ENCODE results near the gene NBAS. TPM values are rescaled to one million over a fixed set of nuclear protein-coding genes. Genes with fewer than 3 reads are reported as not detected.

The NBAS gene
- total RNA-seq, 1 donor from 2014 or later = 57.6 TPM

DNA sequence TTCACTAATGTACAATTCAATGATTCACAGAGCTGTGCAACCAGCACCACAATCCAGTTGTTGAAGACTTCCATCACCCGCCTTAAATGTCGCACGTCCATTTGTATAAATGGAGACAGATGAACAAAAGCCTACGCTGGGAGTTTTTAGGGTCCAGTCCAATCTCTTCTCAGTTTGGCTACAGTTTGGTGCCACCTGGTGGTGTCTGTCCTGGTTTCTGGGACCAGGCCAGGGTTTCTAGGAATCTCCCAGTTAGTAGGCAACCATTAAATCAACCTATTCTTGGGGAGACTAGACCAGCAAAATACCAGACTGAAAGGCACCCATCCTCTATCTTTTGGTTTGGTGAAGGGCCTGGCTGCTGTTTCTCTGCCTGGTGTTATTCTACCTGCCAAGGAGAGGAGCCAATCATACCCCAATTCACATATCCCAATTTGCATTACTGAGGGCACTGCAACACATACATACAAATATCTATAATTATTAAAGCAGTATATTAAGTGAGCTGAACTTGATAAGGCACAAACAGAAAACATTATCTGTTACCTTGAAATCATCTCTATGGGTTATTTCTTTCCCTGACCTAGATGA is 27.3 kb upstream of the NBAS start:
- Histone ChIP-seq H2AFZ (ENCODE audit: low read depth, low read length) (no peak overlapping the region), H3K79me2 (ENCODE audit: insufficient read depth, low read length) (peaks cover 25% of the 10 kb centered on the region), H3K9me3 (ENCODE audit: insufficient read depth, low read depth, low read length) (no peaks in the 10 kb centered on the region), H3K4me3 (ENCODE audit: insufficient read depth, low read depth, low read length) (no peak overlapping the region), H3K36me3 (ENCODE audit: insufficient read depth, low read length) (no peaks in the 10 kb centered on the region), H3K27me3 (ENCODE audit: insufficient read depth, low read length) (no peaks in the 10 kb centered on the region), H3K9ac (ENCODE audit: low read length) (no peak overlapping the region), H3K4me1 (ENCODE audit: insufficient read depth, low read length) (no peaks in the 10 kb centered on the region), H3K27ac (ENCODE audit: low read depth, low read length) (no peak overlapping the region), H4K20me1 (ENCODE audit: insufficient read depth, low read length) (peaks cover 6% of the 10 kb centered on the region), H3K4me2 (ENCODE audit: low read length) (no peak overlapping the region)
- H3K9me3 Mint-ChIP-seq (ENCODE audit: unreplicated experiment) = no peaks in the 10 kb centered on the region
- no peaks in the 10 kb centered on the region for H3K27me3 Mint-ChIP-seq (ENCODE audit: low read depth, unreplicated experiment)
- H3K36me3 Mint-ChIP-seq (ENCODE audit: low read depth, unreplicated experiment) = no peaks in the 10 kb centered on the region
- peaks cover 29% of the 10 kb centered on the region for H3K4me1 Mint-ChIP-seq (ENCODE audit: low read depth, unreplicated experiment)
- H3K4me3 Mint-ChIP-seq (ENCODE audit: unreplicated experiment) = no peak overlapping the region
- H3K27ac Mint-ChIP-seq (ENCODE audit: unreplicated experiment) = no peak overlapping the region
- FAIRE-seq (no peak), DNase-seq (ENCODE audit: low read depth) (peak; percentile 33)
- no peak for TF ChIP-seq EZH2 (IDR thresholded peaks at IDR 0.05; ENCODE audit: insufficient read depth, low read length)
- TF ChIP-seq CTCF (IDR thresholded peaks at IDR 0.05; ENCODE audit: insufficient read depth, low read depth, low read length) = peak; percentile 77

- H2AFZ ChIP-seq (ENCODE audit: low read depth, low read length) = no peak overlapping the region
- FAIRE-seq (peak; percentile 54), DNase-seq (ENCODE audit: low read depth) (peak; percentile 2)
- Mint-ChIP-seq H3K4me3 (ENCODE audit: unreplicated experiment) (no peak overlapping the region), H3K36me3 (ENCODE audit: low read depth, unreplicated experiment) (no peaks in the 10 kb centered on the region), H3K9me3 (ENCODE audit: unreplicated experiment) (no peaks in the 10 kb centered on the region), H3K27ac (ENCODE audit: unreplicated experiment) (peak overlapping the region; percentile 31), H3K27me3 (ENCODE audit: low read depth, unreplicated experiment) (no peaks in the 10 kb centered on the region), H3K4me1 (ENCODE audit: low read depth, unreplicated experiment) (peaks cover 18% of the 10 kb centered on the region)
- TF ChIP-seq CTCF (IDR thresholded peaks at IDR 0.05; ENCODE audit: insufficient read depth, low read depth, low read length) (no peak), EZH2 (IDR thresholded peaks at IDR 0.05; ENCODE audit: insufficient read depth, low read length) (no peak)
- no peak overlapping the region for H3K4me3 ChIP-seq (ENCODE audit: insufficient read depth, low read depth, low read length)
- H3K79me2 ChIP-seq (ENCODE audit: insufficient read depth, low read length) = no peaks in the 10 kb centered on the region
- H4K20me1 ChIP-seq (ENCODE audit: insufficient read depth, low read length) = no peaks in the 10 kb centered on the region
- no peak overlapping the region for H3K4me2 ChIP-seq (ENCODE audit: low read length)
- no peaks in the 10 kb centered on the region for H3K4me1 ChIP-seq (ENCODE audit: insufficient read depth, low read length)
- no peak overlapping the region for H3K9ac ChIP-seq (ENCODE audit: low read length)
- no peaks in the 10 kb centered on the region for H3K9me3 ChIP-seq (ENCODE audit: insufficient read depth, low read depth, low read length)
- H3K27me3 ChIP-seq (ENCODE audit: insufficient read depth, low read length) = no peaks in the 10 kb centered on the region
- H3K36me3 ChIP-seq (ENCODE audit: insufficient read depth, low read length) = no peaks in the 10 kb centered on the region
- no peak overlapping the region for H3K27ac ChIP-seq (ENCODE audit: low read depth, low read length)
These were observed 23.8 kb upstream of the NBAS start for GRCh38 chr2:15584767-15585469.

DNA sequence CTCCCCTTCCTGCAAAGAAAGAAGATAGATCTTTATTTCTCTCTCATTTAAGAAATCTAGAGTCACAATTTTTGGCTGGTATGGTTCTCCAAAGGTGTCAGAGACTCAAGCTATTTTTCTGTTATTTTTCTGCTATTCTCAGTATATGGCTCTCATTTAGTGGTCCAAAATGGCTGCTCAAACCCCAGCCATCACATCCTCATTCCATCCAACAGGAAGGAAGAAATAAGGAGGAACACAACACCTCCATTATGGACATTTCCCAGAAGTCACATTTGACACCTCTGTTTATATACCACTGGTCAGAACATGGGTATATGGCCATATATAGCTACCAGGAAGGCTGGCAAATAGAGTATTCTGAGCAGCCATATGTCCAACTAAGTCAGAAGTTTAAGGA is 23.2 kb upstream of the NBAS start:
- Mint-ChIP-seq H3K27ac (ENCODE audit: unreplicated experiment) (no peak overlapping the region), H3K9me3 (ENCODE audit: unreplicated experiment) (no peaks in the 10 kb centered on the region), H3K4me3 (ENCODE audit: unreplicated experiment) (no peak overlapping the region), H3K36me3 (ENCODE audit: low read depth, unreplicated experiment) (no peaks in the 10 kb centered on the region), H3K4me1 (ENCODE audit: low read depth, unreplicated experiment) (peaks cover 24% of the 10 kb centered on the region), H3K27me3 (ENCODE audit: low read depth, unreplicated experiment) (no peaks in the 10 kb centered on the region)
- H2AFZ ChIP-seq (ENCODE audit: low read depth, low read length) = no peak overlapping the region
- FAIRE-seq = no peak
- H4K20me1 ChIP-seq (ENCODE audit: insufficient read depth, low read length) = no peaks in the 10 kb centered on the region
- DNase-seq (ENCODE audit: low read depth) = no peak
- no peak overlapping the region for H3K4me2 ChIP-seq (ENCODE audit: low read length)
- no peak overlapping the region for H3K9ac ChIP-seq (ENCODE audit: low read length)
- H3K27me3 ChIP-seq (ENCODE audit: insufficient read depth, low read length) = no peaks in the 10 kb centered on the region
- H3K79me2 ChIP-seq (ENCODE audit: insufficient read depth, low read length) = no peaks in the 10 kb centered on the region
- H3K4me3 ChIP-seq (ENCODE audit: insufficient read depth, low read depth, low read length) = no peak overlapping the region
- H3K9me3 ChIP-seq (ENCODE audit: insufficient read depth, low read depth, low read length) = no peaks in the 10 kb centered on the region
- H3K36me3 ChIP-seq (ENCODE audit: insufficient read depth, low read length) = no peaks in the 10 kb centered on the region
- no peaks in the 10 kb centered on the region for H3K4me1 ChIP-seq (ENCODE audit: insufficient read depth, low read length)
- TF ChIP-seq CTCF (IDR thresholded peaks at IDR 0.05; ENCODE audit: insufficient read depth, low read depth, low read length) = no peak
- H3K27ac ChIP-seq (ENCODE audit: low read depth, low read length) = no peak overlapping the region

All from astrocyte (in vitro differentiated cells and primary cell).